HG02970 (cell line): ENCODE data around the gene MLANA.
A peak's percentile ranks its signal among the peaks of the same experiment; 100 is the strongest.

ENCODE experiments used
- ATAC-seq: cut with Tn5 transposase; IDR thresholded peaks from one replicate; pipeline ENCODE4 v1.9.1; 2021; ENCODE audit warnings: mild to moderate bottlenecking, moderate library complexity, moderate number of reproducible peaks; ENCODE audit not compliant: unreplicated experiment, low FRiP score

MLANA gene, protein sequence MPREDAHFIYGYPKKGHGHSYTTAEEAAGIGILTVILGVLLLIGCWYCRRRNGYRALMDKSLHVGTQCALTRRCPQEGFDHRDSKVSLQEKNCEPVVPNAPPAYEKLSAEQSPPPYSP

DNA sequence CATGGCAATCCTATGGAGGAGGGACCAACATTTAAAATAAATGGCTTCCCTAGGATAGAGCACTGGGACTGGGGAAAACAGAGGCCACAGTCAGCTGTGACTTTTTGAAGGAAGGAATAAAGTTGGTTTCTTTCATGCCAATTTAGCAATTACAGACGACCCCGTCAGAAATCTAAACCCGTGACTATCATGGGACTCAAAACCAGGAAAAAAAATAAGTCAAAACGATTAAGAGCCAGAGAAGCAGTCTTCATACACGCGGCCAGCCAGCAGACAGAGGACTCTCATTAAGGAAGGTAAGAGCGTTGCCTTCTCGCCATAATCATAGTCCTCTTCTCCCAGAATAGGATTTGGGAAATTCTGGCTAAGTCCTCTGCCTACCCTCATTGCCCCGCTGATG is at the start of gene MLANA:
Gene MLANA (plus strand): TSS at position 249 of the 400 bp plus-strand sequence. CDS start 1,586 bp downstream, outside the sequence.
- no peak for ATAC-seq

DNA sequence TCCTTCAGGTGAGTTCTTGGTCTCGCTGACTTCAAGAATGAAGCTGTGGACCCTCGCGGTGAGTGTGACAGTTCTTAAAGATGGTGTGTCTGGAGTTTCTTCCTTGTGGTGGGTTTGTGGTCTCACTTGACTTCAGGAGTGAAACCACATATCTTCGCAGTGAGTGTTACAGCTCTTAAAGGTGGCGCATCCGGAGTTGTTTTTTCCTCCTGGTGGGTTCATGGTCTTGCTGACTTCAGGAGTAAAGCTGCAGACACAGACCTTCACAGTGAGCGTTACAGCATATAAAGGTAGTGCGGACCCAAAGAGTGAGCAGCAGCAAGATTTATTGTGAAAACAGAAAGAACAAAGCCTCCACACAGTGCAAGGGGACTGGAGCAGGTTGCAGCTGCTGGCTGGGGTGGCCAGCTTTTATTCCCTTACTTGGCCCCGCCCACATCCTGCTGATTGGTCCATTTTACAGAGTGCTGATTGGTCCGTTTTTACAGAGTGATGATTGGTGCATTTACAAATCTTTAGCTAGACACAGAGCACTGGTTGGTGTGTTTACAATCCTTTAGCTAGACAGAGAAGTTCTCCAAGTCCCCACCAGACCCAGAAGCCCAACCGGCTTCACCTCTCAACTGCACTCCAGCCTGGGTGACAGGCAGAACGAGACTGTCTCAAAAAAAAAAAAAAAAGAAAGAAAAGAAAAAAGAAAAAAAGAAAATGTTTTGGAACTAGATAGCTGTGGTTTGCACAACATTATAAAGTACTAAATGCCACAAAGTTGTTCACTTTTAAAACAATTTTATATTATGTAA is 48.7 kb upstream of the MLANA start:
- ATAC-seq = no peak

DNA sequence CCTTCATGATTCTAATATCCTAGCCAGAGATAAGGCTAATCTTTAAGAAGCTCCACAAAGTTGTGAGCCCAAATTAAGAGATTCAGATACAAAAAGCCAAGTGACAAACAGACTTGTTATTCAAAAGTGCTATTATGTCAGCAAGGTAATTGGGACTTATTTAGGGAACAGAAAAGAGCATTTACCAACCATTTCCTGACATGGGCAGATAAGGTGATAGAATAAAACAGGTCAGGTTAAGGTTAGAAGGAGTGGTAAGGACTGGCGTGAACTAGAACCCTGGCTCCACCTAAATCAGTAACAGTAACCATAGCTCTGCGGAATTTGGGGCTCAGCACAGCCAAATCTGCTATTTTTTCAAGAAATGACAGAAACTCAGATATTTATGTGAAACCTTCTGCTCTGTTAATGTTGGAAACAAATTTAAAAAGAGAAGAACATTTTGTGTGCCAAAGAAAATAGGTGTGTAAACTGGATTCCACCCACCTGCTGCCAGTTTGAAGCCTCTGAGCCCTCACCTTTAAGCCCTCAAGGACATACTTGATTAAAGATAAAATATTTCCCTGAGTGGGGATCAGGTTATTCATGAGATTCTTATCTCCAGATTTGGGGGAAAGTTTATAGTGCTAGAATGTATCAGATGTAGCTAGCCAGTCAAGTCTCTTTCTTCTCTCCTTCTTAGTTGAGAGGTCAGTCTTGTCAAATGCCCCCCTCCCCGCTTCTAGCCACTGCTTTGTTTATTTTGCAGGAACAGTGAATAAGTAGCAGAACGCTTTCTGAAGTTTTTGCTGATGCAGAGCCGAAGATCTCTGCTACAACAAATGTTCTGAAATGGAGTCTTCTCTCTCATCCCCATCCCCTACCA is 47.5 kb upstream of the MLANA start:
- ATAC-seq = no peak

DNA sequence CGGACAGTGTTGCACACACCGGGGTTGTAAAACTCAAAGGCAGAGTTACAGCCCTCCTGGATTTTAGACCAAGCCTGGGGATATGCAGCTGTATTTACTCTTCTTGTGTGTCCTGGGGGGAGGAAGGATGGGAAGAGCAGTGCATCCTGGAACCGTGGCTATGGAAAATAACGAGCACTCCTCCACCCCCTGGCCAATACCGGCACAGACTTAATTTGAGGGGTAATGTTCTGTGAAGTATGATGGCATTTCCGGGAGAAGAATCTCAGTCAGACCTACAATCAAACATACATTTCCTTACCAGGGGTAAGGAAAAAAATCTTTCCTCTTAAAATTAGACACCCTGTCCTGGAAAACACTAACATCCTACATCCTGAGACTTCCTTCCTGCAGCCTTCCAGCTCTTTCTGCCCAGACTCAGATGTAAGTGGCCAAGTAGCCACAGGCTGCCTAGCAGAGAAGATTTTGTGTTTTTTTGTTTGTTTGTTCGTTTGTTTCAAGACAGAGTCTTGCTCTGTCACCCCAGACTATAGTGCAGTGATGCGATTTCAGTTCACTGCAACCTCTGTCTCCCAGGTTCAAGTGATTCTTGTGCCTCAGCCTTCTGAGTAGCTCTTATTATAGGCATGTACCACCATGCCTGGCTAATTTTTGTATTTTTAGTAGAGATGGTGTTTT is 46.8 kb upstream of the MLANA start:
- ATAC-seq = no peak

DNA sequence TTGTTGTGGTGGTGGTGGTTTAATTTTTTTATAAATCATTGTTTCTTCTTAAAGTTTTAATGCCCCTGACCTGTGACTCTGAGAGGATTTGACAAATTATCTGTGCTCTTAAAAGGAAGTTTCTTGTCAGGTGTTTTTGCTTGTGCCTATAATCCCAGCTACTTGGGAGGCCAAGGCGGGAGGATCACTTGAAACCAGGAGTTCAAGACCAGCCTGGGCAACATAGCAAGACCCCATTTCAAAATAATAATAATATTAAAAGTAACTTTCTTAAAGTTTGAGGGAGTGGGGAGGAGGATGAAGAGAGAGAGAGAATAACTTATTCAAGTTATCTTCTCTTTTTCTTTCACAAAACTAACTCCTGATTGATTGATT is 45.5 kb upstream of the MLANA start:
- ATAC-seq = no peak

DNA sequence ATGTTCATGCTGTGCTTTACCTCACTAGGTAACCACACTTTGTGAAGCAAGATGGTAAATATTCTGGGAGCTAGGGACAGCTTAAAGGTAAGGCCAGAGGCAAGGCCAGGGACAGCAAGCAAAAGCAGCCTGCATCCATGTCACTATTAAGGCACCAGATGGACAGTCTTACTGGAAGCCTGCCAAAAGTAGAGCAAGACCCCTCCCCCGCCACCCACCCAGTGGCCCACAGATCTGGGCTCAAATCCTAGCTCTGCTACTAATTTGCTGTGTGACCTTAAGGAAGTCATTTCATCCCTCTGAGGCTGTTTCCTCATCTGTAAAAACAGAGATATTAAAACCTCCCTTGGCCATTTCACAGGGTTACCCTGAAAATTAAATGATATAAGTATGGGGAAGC is 44.6 kb upstream of the MLANA start:
- no peak for ATAC-seq

DNA sequence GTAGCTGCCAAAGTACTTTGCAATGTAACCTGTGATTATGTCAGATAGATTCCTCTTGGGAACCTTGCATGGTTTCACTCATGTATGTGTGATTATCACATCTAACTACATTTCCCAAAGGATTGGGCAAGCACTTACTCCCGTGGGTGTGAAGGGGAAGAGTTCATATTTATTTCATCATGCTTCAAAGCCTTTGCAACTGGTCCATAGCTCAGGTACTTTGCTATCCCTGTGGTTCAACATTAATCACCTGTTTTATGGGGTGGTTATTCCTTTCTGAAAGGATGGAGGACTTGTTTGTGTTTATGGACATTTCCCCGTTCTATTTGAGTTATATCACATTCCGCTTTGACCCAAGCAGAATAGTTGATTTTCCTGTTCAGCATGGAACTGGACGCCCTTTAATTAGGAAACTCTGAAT is 44.2 kb upstream of the MLANA start:
- ATAC-seq = no peak

DNA sequence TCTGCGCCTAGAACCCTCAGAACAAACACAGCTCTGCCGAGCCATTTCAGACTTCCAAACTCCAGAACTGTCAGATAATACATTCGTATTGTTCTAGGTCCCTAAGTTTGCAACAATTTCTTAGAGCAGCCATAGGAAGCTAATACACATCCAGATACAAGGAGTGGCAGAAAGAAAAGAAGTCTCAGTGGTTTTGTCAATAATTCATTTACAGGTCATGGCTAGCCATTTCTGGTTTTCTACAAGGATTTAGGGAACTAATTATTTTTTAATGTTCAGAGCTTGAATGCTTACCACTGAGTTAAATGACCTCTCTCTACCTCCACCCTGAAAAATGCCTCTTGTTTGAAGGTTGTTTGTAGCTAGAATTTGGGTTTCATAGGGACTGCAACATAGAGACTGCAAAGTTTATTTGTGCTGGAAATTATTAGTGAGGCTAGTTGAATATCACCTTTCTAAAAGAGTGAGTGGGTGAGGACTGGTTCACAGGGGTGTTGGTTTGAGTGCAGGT is 42.3 kb upstream of the MLANA start:
- no peak for ATAC-seq

DNA sequence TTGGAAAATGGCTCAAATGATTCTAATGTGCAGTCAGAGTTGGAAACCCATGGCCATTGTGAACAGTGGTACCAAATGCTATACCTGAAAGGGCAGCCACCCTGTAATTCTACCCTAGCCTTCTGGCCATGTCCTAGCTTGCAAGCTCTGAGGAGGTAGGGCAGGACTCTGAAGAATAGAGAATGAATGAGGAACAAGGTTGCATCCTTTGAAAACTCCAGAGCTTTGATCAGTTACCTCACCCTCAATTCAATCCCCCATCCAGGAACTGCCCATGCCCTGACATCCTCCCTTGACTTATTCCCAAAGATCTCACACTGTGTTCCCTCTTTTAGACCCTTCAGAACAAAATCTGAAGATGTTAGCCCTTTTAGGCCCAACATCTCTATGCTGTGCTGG is 40.0 kb upstream of the MLANA start:
- no peak for ATAC-seq

DNA sequence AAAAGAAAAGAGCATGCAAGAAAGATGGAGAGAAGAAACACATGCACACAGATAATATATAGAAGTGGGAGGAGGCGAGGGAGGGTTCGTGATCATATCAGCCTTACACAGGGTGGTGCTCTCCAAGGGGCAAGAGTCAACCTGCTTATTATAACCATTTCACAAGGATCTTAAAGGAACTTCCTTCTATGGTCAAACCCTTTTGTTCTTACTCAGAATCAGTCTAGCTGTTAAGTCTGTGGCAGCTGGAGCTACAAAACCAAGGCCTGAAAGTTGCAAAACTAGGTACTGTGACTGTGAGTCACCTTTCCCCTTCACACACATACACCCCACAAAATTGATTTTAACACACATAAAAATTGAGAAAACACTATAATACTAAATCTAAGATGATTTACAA is 39.2 kb upstream of the MLANA start:
- ATAC-seq = peak; percentile 70

DNA sequence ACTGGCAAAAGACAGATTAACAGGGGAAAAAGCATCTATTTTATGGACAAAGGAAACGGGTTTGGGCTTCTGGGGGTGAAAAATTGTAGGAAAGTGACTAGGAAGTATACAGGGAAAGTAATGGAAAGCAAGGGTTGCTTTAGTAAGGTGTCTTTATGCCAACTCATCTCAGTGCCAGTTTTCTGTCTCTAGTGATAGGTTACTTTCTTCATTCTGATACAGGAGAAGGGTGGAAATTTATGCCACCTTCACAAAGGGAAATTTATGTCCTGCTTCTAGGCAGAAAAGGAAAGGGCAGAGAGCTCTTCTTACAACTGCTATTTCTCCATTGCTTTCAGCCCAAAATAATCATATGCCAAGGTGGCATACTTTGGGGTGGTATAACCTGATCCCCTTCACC is 37.7 kb upstream of the MLANA start:
- ATAC-seq = no peak

DNA sequence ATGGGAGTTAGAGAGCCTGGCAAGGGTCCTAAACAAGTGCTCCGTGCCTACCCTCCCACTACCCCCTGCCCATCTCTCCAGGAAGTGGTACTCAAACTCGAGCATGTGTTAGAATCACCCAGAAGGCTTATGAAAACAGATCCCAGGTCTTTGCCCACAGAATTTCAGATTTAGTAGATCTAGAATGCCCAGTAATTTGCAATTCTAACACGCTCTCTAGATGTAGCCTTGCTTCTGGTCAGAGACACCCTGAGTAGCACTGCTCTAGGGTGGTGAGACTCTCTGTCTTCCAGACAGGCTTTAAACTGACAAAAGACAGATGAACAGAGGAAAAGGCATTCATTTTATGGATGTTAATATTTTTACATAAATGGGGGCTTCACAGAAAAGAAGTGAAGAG is 37.1 kb upstream of the MLANA start:
- no peak for ATAC-seq

DNA sequence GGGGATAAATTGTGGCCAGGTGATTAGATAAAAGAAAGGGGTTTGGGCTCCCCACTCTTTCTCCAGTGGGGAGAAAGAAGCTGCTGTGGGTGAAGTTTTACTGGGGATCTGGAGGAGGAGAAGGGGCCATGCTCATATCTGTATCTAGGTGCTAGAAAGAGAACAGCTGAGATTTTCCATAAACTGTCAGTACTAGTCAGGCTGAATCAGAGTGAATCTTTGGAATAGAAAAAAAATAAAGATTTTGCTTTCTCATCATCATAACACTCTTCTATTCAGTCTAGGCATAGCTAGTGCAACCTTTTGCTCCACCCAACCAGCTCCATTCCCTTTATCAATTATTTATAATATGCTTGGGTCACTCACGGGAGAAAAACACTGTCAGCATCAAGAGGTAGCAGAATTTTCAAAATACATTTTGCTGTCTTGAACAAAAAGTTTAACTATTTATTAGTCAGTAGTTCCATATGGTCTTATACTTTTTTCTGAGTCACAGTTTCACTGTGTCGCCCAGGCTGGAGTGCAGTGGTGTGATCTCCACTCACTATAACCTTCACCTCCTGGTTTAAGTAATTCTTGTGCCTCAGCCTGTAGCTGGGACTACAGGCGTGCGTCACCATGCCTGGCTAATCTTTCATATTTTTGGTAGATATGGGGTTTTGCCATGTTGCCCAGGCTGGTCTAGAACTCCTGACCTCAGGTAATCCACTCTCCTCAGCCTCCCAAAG is 36.5 kb upstream of the MLANA start:
- no peak for ATAC-seq

DNA sequence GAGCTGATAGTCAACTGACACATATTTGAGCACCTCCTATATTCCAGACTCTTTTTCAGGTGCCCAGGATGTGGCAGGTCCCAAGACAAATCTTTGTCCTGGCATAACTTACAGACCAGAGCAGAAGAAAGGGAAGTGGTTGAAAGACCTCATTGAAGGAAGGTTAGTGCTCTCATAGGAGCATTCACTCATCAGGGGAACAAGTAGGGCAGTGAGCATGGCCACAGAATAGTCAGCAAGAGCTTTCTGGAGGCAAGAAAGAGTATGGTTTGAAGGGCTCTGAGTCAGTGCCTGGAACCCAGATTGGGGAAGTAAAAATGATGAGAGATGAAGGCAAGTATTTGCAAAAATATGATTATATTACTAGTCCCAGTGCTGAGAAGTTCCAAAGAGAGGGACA is 32.8 kb upstream of the MLANA start:
- no peak for ATAC-seq

DNA sequence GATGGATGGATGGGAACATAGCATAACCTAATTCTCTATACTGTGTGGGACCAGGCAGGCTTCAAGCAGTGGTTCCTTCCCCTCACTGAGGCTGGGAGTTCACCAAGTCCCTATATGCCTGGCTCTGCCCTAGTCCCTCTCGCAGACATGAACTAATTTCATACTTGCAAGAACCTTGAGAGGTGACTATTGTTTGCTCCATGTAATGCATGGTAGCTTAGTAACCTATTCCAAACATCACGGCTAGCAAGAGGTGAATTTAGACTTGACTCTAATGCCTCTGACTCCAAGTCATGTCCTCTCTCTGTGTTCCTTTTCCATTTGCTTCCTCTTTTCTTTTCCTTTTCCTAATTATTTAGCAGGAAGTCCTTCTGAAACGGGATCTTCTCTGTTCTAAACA is 31.9 kb upstream of the MLANA start:
- no peak for ATAC-seq

DNA sequence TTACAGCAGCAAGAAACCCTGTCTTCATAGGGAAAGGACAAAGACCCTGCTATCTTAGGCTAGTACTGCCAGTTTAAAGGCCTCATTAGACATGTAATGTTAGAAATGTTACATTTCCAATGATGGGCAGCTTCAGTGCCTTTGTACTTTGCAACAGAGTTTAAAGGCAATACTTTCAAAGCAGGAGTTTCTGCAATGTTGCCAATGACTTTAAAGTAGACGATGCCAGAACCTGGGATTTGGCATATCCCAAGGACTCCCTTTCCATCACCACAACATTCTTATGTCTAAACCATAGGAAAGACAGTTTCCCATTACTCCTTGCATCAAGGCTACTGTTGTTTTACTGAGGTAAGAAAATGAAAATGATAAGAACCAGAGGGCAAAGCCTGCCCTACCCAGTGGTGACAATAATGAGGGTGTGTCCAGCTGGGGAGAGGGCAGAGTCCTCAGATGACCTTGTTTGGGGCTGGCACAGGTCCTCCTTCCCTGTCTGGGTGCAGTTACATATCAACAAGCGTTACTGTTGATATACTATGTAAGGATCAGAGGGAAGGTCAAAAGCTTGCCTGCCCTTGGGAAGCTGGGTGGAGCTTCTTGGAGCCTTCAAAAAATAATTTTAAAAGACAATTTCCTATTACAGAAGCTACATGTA is 27.5 kb upstream of the MLANA start:
- ATAC-seq = no peak

DNA sequence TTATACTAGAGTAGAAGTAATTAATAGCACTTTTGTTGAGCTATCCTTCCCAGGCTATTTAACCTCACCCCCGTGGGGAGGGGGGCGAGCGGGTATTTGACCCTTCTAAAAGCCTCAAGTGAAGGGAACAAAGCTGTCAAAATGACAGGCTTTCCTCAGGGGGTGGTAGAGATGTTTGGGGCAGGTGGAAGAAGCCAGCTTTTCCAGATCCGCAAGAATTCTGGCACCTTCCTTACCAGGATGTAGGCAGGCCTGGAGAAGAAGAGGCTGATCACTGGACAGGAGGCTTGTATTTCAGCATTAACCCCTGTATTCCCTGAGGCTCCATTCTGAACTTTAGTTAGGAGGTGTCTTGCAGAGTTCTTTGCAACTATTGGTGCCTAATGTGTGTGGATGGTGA is 26.2 kb upstream of the MLANA start:
- no peak for ATAC-seq

DNA sequence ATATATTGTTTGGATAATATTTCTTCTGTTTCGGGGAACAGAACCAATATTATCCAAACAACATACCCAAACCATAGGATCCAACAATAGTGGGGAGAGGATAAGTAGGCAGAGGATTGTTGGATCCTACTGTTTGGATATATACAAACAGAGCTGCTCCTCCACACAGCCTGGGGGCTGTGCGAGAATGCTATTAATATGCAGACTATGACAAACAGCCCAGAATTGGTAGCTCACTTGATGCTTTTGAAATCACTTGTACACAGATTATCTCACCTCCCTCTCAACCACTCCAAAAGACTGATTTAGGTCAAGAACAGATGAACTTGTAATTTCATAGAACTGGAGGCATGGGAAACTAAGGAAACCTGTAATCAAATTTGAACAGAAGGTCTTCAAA is 24.4 kb upstream of the MLANA start:
- no peak for ATAC-seq

DNA sequence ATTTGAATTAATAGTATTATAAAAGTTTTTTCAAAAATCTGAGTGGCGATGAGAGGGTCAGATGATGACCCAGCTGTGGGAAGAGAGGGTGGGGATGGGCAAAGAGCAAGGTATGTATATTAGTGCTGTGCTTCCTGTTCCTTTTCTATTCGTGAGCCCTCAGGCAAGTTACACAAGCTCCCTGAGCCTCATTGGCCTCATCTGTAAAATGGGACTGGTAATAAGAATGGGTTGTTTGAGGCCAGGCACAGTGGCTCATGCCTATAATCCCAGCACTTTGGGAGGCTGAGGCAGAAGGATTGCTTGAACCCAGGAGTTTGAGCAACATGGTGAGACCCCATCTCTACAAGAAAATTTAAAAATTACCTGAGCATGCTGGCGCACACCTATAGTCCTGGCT is 24.0 kb upstream of the MLANA start:
- no peak for ATAC-seq

DNA sequence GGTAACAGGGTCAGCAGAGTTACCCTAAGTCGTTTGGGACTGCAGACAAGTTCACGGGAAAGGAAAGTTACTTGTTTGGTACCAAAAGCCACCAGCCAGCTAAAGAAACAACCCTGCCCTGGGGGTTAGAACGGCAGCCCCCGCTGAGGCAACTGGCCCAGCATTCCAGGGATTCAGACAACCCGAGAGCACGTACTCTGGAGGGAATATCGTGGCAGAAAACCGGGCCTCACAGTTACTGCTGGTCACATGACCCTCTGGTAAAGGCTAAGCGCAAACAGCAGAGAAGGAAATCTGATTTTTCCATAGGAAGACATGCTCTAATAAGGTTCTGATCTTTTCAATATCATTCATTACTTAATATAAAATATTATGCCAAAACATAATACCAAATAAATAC is 22.5 kb upstream of the MLANA start:
- ATAC-seq = no peak
